Epidermal melanocyte (primary cell): Measurements from ENCODE around the gene TMEM258.
A peak's percentile ranks its signal among the peaks of the same experiment; 100 is the strongest.

Experiments
- DNase-seq: peaks from one replicate; pipeline ENCODE4 v3.0.0; 2011; ENCODE audit warnings: low spot score; ENCODE audit not compliant: insufficient read length

Gene TMEM258

GRCh38 chr11:61792310-61793082 is at the start of gene TMEM258, which contains the start of gene FEN1:
Gene TMEM258 (minus strand): TSS chr11:61792599. CDS start chr11:61792558, 41 bp downstream.
Gene FEN1 (plus strand): TSS chr11:61792911. CDS start chr11:61795362, 2,451 bp downstream.
- DNase-seq, result peak; percentile 90

GRCh38 chr11:61841636-61842527 is 49.5 kb upstream of the TMEM258 start:
- DNase-seq, result no peak

- DNase-seq, result no peak
Observed at GRCh38 chr11:61840371-61840770, 48.0 kb upstream of the TMEM258 start.

GRCh38 chr11:61839742-61840141 is 47.3 kb upstream of the TMEM258 start:
- no peak for DNase-seq

- DNase-seq, result no peak
Observed at GRCh38 chr11:61838921-61839320, 46.5 kb upstream of the TMEM258 start.

GRCh38 chr11:61838501-61838900 is 46.1 kb upstream of the TMEM258 start:
- DNase-seq, result no peak

- DNase-seq, result no peak
Observed at GRCh38 chr11:61837411-61838005, 45.1 kb upstream of the TMEM258 start.

- no peak for DNase-seq
Observed at GRCh38 chr11:61836193-61836592, 43.8 kb upstream of the TMEM258 start.

- DNase-seq, result peak; percentile 38
Observed at GRCh38 chr11:61834278-61835048, 42.1 kb upstream of the TMEM258 start.

GRCh38 chr11:61833926-61834277 is 41.5 kb upstream of the TMEM258 start:
- no peak for DNase-seq

GRCh38 chr11:61833471-61833870 is 41.1 kb upstream of the TMEM258 start:
- no peak for DNase-seq

GRCh38 chr11:61832754-61833153 is 40.4 kb upstream of the TMEM258 start:
- no peak for DNase-seq

- DNase-seq, result no peak
Observed at GRCh38 chr11:61832207-61832606, 39.8 kb upstream of the TMEM258 start.

- DNase-seq, result no peak
Observed at GRCh38 chr11:61830237-61831105, 38.1 kb upstream of the TMEM258 start.

- no peak for DNase-seq
Observed at GRCh38 chr11:61829806-61830205, 37.4 kb upstream of the TMEM258 start.

GRCh38 chr11:61828629-61829407 is 36.4 kb upstream of the TMEM258 start:
- DNase-seq, result no peak

GRCh38 chr11:61828379-61828628 is 35.9 kb upstream of the TMEM258 start:
- DNase-seq, result no peak

GRCh38 chr11:61827571-61828378 is 35.4 kb upstream of the TMEM258 start, which contains the start of gene FADS2:
Gene FADS2 (plus strand): TSS chr11:61828300. CDS start chr11:61828391, 91 bp downstream.
- peak; percentile 78 for DNase-seq
